ENCODE results near the gene LIPT2. TPM values are rescaled to one million over a fixed set of nuclear protein-coding genes. Genes with fewer than 3 reads are reported as not detected.

Gene LIPT2
- total RNA-seq (2021) (8.6 and 12.6 TPM in 2 replicates), Bru-seq, nascent RNA (percentile 80 among the genes with signal in this experiment), BruChase-seq, experiment 1, labeled RNA remaining after a 2-hour chase (percentile 73 among the genes with signal in this experiment), BruChase-seq, experiment 2, labeled RNA remaining after a 6-hour chase (percentile 68 among the genes with signal in this experiment)
- long read RNA-seq, transcript LIPT2-201 (2 exons, 1,018 nt): major isoform, 61 of 78 reads
- long read RNA-seq, partial matches to known transcripts: 0 of 78 reads
- long read RNA-seq, other reads (novel, unspliced or antisense): 14 of 78 reads

DNA sequence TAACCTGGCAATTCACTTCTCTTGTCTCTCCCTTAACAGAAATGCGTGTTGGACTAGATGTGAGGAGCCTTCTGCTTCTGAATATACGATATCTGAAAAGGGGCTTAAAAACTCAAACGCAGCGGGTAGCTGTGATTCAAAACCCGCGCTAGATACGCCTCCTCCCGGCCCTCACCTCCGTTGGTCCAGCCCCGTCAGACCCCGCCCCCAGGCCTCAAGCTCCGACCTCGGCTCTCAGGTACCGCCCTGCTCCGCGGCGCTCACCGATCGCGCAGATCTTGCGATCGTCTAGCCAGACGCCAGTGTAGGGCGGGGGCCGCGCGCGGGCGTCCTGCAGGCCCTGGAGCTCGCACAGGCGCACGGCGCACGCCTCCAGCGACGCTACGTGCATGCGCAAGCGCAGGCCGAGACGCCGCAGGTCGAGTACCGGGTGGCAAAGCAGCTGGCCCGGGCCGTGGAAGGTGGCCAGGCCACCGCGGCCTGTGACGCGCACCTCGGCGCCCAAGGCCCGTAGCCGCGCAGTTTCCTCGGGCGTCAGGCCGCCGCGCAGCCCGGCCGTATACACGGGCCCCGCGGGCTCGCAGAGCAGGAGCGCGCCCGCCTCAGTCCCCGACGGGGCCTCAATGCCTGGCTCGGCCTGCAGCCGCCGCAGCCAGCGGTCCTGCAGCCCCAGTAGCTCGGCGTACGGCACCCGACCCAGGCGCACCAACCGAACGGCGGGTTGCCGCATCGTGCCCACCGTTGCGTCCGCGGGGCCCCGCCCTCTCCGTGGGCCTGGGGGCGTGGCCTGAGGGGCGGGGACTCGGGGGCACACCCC, at the start of gene LIPT2:
TSS of gene LIPT2 (minus strand) at position 751 of the 817 bp plus-strand sequence. CDS start at position 730, 21 bp downstream.
- H3K4me3 ChIP-seq (ENCODE audit: low read depth, low read length, poor library complexity, severe bottlenecking): peak within 1 kb of the TSS; percentile 74
- intact Hi-C loops (cut with micrococcal nuclease; ENCODE audit: unreplicated experiment): loop anchor here (5.0 kb wide), 1 partner anchor 454 kb away; the partner anchor contains the start of genes SPCS2 and XRRA1
- peaks cover 8% of the 10 kb centered on the region for H3K4me1 ChIP-seq (ENCODE audit: insufficient read depth, low read length, poor library complexity, severe bottlenecking)
- no peaks in the 10 kb centered on the region for H3K27me3 ChIP-seq (replicated peaks; ENCODE audit: insufficient read depth, low read depth, low read length, poor library complexity)
- H3K27ac ChIP-seq (ENCODE audit: low read depth, low read length, poor library complexity, severe bottlenecking): peak within 1 kb of the TSS; percentile 98
- no peaks in the 10 kb centered on the region for H3K36me3 ChIP-seq (ENCODE audit: insufficient read depth, low read length, poor library complexity, severe bottlenecking)
- TF ChIP-seq CTCF (conservative IDR thresholded peaks at IDR 0.05; ENCODE audit: low read depth, low read length) (no peak), EZH2 (IDR thresholded peaks at IDR 0.05; ENCODE audit: borderline replicate concordance, low read depth, low read length, poor library complexity, severe bottlenecking) (no peak)
- BruUV-seq (replicated peaks): no TSS peak
- CTCF ChIA-PET: interaction anchor here (0.6 to 1.4 kb wide), 7 partner anchors 29 to 775 kb away, joined by 3 to 15 read pairs (median 5); no protein-coding TSS in a partner anchor
- peak; percentile 100 for DNase-seq (ENCODE audit: low spot score)
- H3K9me3 ChIP-seq (ENCODE audit: low read depth, low read length, poor library complexity, severe bottlenecking): no peaks in the 10 kb centered on the region
- POLR2A ChIA-PET (ENCODE audit: low non-redundant PET): interaction anchor here (0.6 to 0.7 kb wide), 2 partner anchors 37 to 322 kb away, joined by 8 to 13 read pairs; no protein-coding TSS in a partner anchor

GRCh38 chr11:74541466-74541865, 47.9 kb upstream of the LIPT2 start:
- Histone ChIP-seq H3K27me3 (replicated peaks; ENCODE audit: insufficient read depth, low read depth, low read length, poor library complexity) (no peaks in the 10 kb centered on the region), H3K4me1 (ENCODE audit: insufficient read depth, low read length, poor library complexity, severe bottlenecking) (no peaks in the 10 kb centered on the region), H3K27ac (ENCODE audit: low read depth, low read length, poor library complexity, severe bottlenecking) (no peak overlapping the region), H3K9me3 (ENCODE audit: low read depth, low read length, poor library complexity, severe bottlenecking) (peaks cover 3% of the 10 kb centered on the region), H3K36me3 (ENCODE audit: insufficient read depth, low read length, poor library complexity, severe bottlenecking) (no peaks in the 10 kb centered on the region), H3K4me3 (ENCODE audit: low read depth, low read length, poor library complexity, severe bottlenecking) (no peak overlapping the region)
- BruUV-seq (replicated peaks): no TSS peak
- CTCF ChIA-PET: interaction anchor here (0.5 kb wide), 1 partner anchor 28 kb away, joined by 3 read pairs; no protein-coding TSS in a partner anchor
- intact Hi-C loops (cut with micrococcal nuclease; ENCODE audit: unreplicated experiment): no loop called here
- TF ChIP-seq EZH2 (IDR thresholded peaks at IDR 0.05; ENCODE audit: borderline replicate concordance, low read depth, low read length, poor library complexity, severe bottlenecking) (no peak), CTCF (conservative IDR thresholded peaks at IDR 0.05; ENCODE audit: low read depth, low read length) (no peak)
- DNase-seq (ENCODE audit: low spot score): no peak
- POLR2A ChIA-PET (ENCODE audit: low non-redundant PET): no interaction called here

- no peak for TF ChIP-seq EZH2 (IDR thresholded peaks at IDR 0.05; ENCODE audit: borderline replicate concordance, low read depth, low read length, poor library complexity, severe bottlenecking)
- no peak for TF ChIP-seq CTCF (conservative IDR thresholded peaks at IDR 0.05; ENCODE audit: low read depth, low read length)
- POLR2A ChIA-PET (ENCODE audit: low non-redundant PET): no interaction called here
- no peaks in the 10 kb centered on the region for H3K27me3 ChIP-seq (replicated peaks; ENCODE audit: insufficient read depth, low read depth, low read length, poor library complexity)
- DNase-seq (ENCODE audit: low spot score): no peak
- peaks cover 3% of the 10 kb centered on the region for H3K9me3 ChIP-seq (ENCODE audit: low read depth, low read length, poor library complexity, severe bottlenecking)
- H3K36me3 ChIP-seq (ENCODE audit: insufficient read depth, low read length, poor library complexity, severe bottlenecking): no peaks in the 10 kb centered on the region
- no peaks in the 10 kb centered on the region for H3K4me1 ChIP-seq (ENCODE audit: insufficient read depth, low read length, poor library complexity, severe bottlenecking)
- H3K27ac ChIP-seq (ENCODE audit: low read depth, low read length, poor library complexity, severe bottlenecking): no peak overlapping the region
- CTCF ChIA-PET: no interaction called here
- H3K4me3 ChIP-seq (ENCODE audit: low read depth, low read length, poor library complexity, severe bottlenecking): no peak overlapping the region
- intact Hi-C loops (cut with micrococcal nuclease; ENCODE audit: unreplicated experiment): no loop called here
- BruUV-seq (replicated peaks): no TSS peak
Observed at GRCh38 chr11:74540270-74540669, 46.7 kb upstream of the LIPT2 start.
